ENCODE data around the gene FLII. TPM values are rescaled to one million over a fixed set of nuclear protein-coding genes. Genes with fewer than 3 reads are reported as not detected.

Gene FLII
- total RNA-seq, 1 experiment from 2014 or later, result 343 TPM

DNA sequence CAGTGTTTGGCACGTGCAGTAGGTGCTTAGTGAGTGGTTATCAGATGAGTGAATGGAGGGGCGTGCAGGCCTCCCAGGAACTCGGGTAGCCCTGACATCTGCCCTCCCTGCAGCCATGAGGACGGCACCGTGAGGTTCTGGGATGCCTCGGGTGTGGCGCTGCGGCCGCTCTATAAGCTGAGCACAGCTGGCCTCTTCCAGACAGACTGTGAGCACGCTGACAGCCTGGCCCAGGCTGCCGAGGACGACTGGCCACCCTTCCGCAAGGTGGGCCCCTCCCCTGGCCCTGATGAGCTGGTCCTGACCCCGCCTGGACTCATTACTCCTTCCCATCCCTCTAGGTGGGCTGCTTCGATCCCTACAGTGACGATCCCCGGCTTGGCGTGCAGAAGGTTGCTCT, 22.0 kb downstream of the FLII start:
- H3K27ac Mint-ChIP-seq (ENCODE audit: unreplicated experiment), result no peak overlapping the region
- no peaks in the 10 kb centered on the region for H3K9me3 Mint-ChIP-seq (ENCODE audit: unreplicated experiment)
- intact Hi-C loops (cut with micrococcal nuclease; ENCODE audit: unreplicated experiment), result no loop called here
- ChIA-PET POLR2A (no interaction called here), CTCF (no interaction called here)
- no peak overlapping the region for H3K4me3 Mint-ChIP-seq (ENCODE audit: unreplicated experiment)
- no peaks in the 10 kb centered on the region for H3K27me3 Mint-ChIP-seq (ENCODE audit: insufficient read depth, unreplicated experiment)
- Histone ChIP-seq H3K27me3 (replicated peaks; ENCODE audit: control insufficient read depth, insufficient read depth, low read length) (no peaks in the 10 kb centered on the region), H3K36me3 (ENCODE audit: control insufficient read depth, insufficient read depth, low read length) (peaks cover 6% of the 10 kb centered on the region), H3K4me1 (no peaks in the 10 kb centered on the region), H3K4me3 (ENCODE audit: low read depth, low read length) (no peak overlapping the region), H3K9me3 (no peaks in the 10 kb centered on the region)
- peaks cover 26% of the 10 kb centered on the region for H3K36me3 Mint-ChIP-seq (ENCODE audit: insufficient read depth, unreplicated experiment)
- TF ChIP-seq, protein P1, sequence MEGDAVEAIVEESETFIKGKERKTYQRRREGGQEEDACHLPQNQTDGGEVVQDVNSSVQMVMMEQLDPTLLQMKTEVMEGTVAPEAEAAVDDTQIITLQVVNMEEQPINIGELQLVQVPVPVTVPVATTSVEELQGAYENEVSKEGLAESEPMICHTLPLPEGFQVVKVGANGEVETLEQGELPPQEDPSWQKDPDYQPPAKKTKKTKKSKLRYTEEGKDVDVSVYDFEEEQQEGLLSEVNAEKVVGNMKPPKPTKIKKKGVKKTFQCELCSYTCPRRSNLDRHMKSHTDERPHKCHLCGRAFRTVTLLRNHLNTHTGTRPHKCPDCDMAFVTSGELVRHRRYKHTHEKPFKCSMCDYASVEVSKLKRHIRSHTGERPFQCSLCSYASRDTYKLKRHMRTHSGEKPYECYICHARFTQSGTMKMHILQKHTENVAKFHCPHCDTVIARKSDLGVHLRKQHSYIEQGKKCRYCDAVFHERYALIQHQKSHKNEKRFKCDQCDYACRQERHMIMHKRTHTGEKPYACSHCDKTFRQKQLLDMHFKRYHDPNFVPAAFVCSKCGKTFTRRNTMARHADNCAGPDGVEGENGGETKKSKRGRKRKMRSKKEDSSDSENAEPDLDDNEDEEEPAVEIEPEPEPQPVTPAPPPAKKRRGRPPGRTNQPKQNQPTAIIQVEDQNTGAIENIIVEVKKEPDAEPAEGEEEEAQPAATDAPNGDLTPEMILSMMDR (IDR thresholded peaks at IDR 0.05; ENCODE audit: insufficient read depth in 1 of 2, low read depth in 1 of 2, low read length in 1 of 2, severe bottlenecking in 1 of 2, unreplicated experiment in 1 of 2), result no peak
- no peaks in the 10 kb centered on the region for H3K4me1 Mint-ChIP-seq (ENCODE audit: low read depth, unreplicated experiment)
- DNase-seq, result no peak
- BruUV-seq (replicated peaks), result no TSS peak

DNA sequence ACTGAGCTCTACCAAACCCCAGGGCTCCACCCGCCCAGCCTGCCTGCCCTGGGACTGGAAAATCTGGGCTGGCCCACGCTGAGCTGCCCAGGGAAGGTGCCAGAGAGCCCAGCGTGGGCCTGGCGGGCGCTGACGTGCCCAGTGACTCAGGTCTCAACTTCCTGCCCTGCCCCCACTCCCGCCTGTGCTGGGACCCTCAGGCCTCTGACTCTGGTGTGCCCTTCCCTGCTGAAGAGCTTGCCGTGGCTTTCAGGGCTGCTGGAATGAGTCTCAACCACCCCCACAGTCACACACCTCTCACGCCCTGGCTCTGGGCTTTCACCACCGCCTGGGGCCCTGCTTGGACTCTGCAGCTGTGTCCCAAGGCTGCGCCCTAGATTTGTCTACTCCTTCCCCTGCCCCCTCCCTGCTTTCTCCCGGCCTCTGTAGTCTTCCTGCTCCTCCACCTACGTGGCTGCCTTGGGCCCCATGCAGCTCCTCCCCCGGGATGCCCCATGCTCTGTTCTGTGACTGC, 22.7 kb downstream of the FLII start:
- intact Hi-C loops (cut with micrococcal nuclease; ENCODE audit: unreplicated experiment), result no loop called here
- Mint-ChIP-seq H3K4me1 (ENCODE audit: low read depth, unreplicated experiment) (no peaks in the 10 kb centered on the region), H3K4me3 (ENCODE audit: unreplicated experiment) (no peak overlapping the region), H3K27ac (ENCODE audit: unreplicated experiment) (no peak overlapping the region), H3K9me3 (ENCODE audit: unreplicated experiment) (no peaks in the 10 kb centered on the region), H3K27me3 (ENCODE audit: insufficient read depth, unreplicated experiment) (no peaks in the 10 kb centered on the region), H3K36me3 (ENCODE audit: insufficient read depth, unreplicated experiment) (peaks cover 19% of the 10 kb centered on the region)
- no peak for DNase-seq
- POLR2A ChIA-PET, result no interaction called here
- TF ChIP-seq, protein P1 (IDR thresholded peaks at IDR 0.05; ENCODE audit: insufficient read depth in 1 of 2, low read depth in 1 of 2, low read length in 1 of 2, severe bottlenecking in 1 of 2, unreplicated experiment in 1 of 2), result no peak
- Histone ChIP-seq H3K4me1 (no peaks in the 10 kb centered on the region), H3K27me3 (replicated peaks; ENCODE audit: control insufficient read depth, insufficient read depth, low read length) (no peaks in the 10 kb centered on the region), H3K36me3 (ENCODE audit: control insufficient read depth, insufficient read depth, low read length) (peaks cover 6% of the 10 kb centered on the region), H3K4me3 (ENCODE audit: low read depth, low read length) (no peak overlapping the region), H3K9me3 (no peaks in the 10 kb centered on the region)
- CTCF ChIA-PET, result no interaction called here
- BruUV-seq (replicated peaks), result no TSS peak

DNA sequence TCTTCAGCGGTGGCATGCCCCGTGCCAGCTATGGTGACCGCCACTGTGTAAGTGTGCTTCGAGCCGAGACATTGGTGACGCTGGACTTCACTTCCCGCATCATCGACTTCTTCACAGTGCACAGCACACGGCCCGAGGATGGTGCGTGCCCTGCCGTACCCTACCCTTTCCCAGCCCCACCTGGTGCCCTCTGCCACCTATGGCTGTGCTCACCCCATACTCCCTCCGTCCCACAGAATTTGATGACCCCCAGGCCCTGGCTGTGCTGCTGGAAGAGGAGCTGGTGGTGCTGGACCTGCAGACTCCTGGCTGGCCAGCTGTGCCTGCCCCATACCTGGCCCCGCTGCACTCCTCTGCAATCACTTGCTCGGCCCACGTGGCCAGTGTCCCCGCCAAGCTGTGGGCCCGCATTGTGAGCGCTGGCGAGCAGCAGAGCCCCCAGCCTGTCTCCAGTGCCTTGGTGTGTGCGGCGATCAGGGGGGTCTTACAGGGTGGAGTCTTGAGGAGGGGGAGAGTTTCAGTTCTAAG, 23.6 kb downstream of the FLII start:
- no peak for DNase-seq
- H3K27ac Mint-ChIP-seq (ENCODE audit: unreplicated experiment), result no peak overlapping the region
- H3K4me1 Mint-ChIP-seq (ENCODE audit: low read depth, unreplicated experiment), result no peaks in the 10 kb centered on the region
- CTCF ChIA-PET, result no interaction called here
- Histone ChIP-seq H3K9me3 (no peaks in the 10 kb centered on the region), H3K27me3 (replicated peaks; ENCODE audit: control insufficient read depth, insufficient read depth, low read length) (no peaks in the 10 kb centered on the region), H3K4me1 (no peaks in the 10 kb centered on the region), H3K36me3 (ENCODE audit: control insufficient read depth, insufficient read depth, low read length) (peaks cover 6% of the 10 kb centered on the region), H3K4me3 (ENCODE audit: low read depth, low read length) (no peak overlapping the region)
- TF ChIP-seq, protein P1 (IDR thresholded peaks at IDR 0.05; ENCODE audit: insufficient read depth in 1 of 2, low read depth in 1 of 2, low read length in 1 of 2, severe bottlenecking in 1 of 2, unreplicated experiment in 1 of 2), result no peak
- BruUV-seq (replicated peaks), result no TSS peak
- H3K36me3 Mint-ChIP-seq (ENCODE audit: insufficient read depth, unreplicated experiment), result peaks cover 12% of the 10 kb centered on the region
- no peaks in the 10 kb centered on the region for H3K9me3 Mint-ChIP-seq (ENCODE audit: unreplicated experiment)
- intact Hi-C loops (cut with micrococcal nuclease; ENCODE audit: unreplicated experiment), result no loop called here
- H3K4me3 Mint-ChIP-seq (ENCODE audit: unreplicated experiment), result no peak overlapping the region
- no peaks in the 10 kb centered on the region for H3K27me3 Mint-ChIP-seq (ENCODE audit: insufficient read depth, unreplicated experiment)
- POLR2A ChIA-PET, result no interaction called here
